Muscle of leg (tissue), 11 donors: ENCODE results near the gene CRELD1. TPM values are rescaled to one million over a fixed set of nuclear protein-coding genes. Genes with fewer than 3 reads are reported as not detected.
"Not testable (repeated sequence)": the region's sequence is repeated elsewhere in the genome, so short reads cannot be mapped to it uniquely, and the experiment has no call there.

Experiments used
- DNase-seq: peaks from one replicate; pipeline ENCODE4 v3.0.0; 2013
- H3K27ac ChIP-seq: one replicate; pipeline ENCODE4 v1.5.1; 2013; ENCODE audit warnings: mild to moderate bottlenecking, low read length, control low read depth
- H3K27me3 ChIP-seq: one replicate; pipeline ENCODE4 v1.6.1; 2013; ENCODE audit warnings: low read length; ENCODE audit not compliant: control insufficient read depth, insufficient read depth
- H3K36me3 ChIP-seq: one replicate; pipeline ENCODE4 v1.6.1; 2013; ENCODE audit warnings: low read length; ENCODE audit not compliant: control insufficient read depth, insufficient read depth
- H3K4me1 ChIP-seq: one replicate; pipeline ENCODE4 v1.6.1; 2013; ENCODE audit warnings: low read length; ENCODE audit not compliant: control insufficient read depth, insufficient read depth
- H3K4me3 ChIP-seq: one replicate; pipeline ENCODE4 v1.5.1; 2013; ENCODE audit warnings: low read length, control low read depth
- H3K9me3 ChIP-seq: replicated peaks from 2 replicates; pipeline ENCODE4 v1.6.1; 2013; ENCODE audit warnings: low read depth, low read length; ENCODE audit not compliant: control insufficient read depth
- WGBS: methylation state at CpG from one replicate; pipeline ENCODE4 v1.1.5; 2013; ENCODE audit warnings: missing lambda C conversion rate; ENCODE audit not compliant: insufficient coverage; 5-methylcytosine and 5-hydroxymethylcytosine counted together
- polyA plus RNA-seq, 8 donors: library from polyadenylated mRNA; unstranded; fragments of 120-200 nt; gene quantifications; one replicate each; pipeline versions ENCODE4 v1.2.1 to v1.2.3, GENCODE V29; 2013; ENCODE audit warnings: inconsistent platforms in 1 of 8, low replicate concordance in 1 of 8; ENCODE audit not compliant: insufficient read length in 8 of 8, insufficient read depth in 1 of 8
- total RNA-seq: library from RNA; stranded (reverse); fragments of 120-200 nt; gene quantifications from one replicate; pipeline ENCODE4 v1.2.4, GENCODE V29; 2013

CRELD1 gene
- total and polyA plus RNA-seq, 9 donors = 22.5 to 42.4 (median 31.9) TPM

DNA sequence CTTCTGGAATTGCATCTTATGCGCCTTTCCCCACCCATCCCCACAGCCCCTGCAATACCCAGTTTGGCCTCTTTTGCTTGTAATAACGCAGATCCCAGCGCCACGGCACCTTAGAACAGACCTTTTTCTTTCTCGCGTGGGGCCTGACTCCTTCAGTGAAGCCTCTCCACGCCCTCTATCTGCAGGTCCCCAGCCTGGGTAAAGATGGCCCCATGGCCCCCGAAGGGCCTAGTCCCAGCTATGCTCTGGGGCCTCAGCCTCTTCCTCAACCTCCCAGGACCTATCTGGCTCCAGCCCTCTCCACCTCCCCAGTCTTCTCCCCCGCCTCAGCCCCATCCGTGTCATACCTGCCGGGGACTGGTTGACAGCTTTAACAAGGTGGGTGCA lies 594 bp downstream of the CRELD1 start:
- Histone ChIP-seq H3K9me3 (no peaks in the 10 kb centered on the region), H3K27me3 (no peaks in the 10 kb centered on the region), H3K27ac (peak overlapping the region; percentile 93), H3K4me3 (peak overlapping the region; percentile 75), H3K4me1 (peaks cover 21% of the 10 kb centered on the region), H3K36me3 (peaks cover 35% of the 10 kb centered on the region)
- 8% methylated on average over 8 of the region's 11 CpGs for WGBS
- no peak for DNase-seq

DNA sequence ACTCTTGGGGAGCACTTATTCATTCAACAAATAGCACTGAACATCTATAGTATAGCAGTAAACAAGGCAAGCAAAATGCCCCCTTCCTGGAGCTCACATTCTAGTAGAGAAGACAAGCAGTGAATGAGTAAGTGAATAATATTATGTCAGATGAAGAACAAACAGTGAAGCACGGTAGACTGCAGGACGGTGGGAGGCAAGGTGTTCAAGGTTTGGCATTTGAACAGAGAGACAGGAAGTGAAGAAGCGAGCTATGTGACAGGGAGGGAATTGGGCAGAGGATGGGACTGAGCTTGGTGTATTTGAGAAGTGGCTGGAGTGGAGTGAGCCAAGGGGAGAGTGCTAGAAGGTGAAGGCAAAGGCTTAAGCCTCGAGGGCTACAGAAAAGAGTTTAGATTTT lies 1.4 kb downstream of the CRELD1 start:
- WGBS = 71% methylated on average over 4 of the region's 4 CpGs
- H3K4me3 ChIP-seq = no peak overlapping the region
- DNase-seq = no peak
- H3K27ac ChIP-seq = no peak overlapping the region
- peaks cover 27% of the 10 kb centered on the region for H3K36me3 ChIP-seq
- no peaks in the 10 kb centered on the region for H3K9me3 ChIP-seq
- peaks cover 21% of the 10 kb centered on the region for H3K4me1 ChIP-seq
- no peaks in the 10 kb centered on the region for H3K27me3 ChIP-seq

DNA sequence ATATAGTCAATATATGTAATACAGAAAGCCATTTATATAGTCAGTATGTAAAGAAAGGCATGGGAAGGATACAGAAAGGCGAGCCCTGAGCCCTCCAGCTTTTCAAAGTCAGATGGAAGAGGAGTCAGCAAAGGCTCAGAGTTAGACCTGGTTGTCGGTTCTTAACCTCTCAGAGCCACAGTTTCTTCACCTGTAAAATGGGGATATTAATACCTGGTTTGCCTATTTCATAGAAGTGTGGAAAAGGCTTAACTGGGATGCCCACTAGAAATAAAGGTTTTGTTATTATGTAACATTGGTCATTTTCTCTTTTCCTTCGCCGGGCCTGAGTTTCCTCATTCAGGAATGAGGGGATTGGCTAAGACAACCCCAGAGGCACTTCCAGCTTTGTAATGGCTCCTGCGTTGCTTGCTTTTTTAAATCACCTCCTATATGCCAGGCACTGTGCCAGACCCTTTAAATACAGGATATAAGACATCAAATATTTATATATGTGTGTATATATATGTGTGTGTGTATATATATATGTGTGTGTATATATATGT lies 2.4 kb downstream of the CRELD1 start:
- Histone ChIP-seq H3K36me3 (peaks cover 21% of the 10 kb centered on the region), H3K27ac (no peak overlapping the region), H3K4me1 (peaks cover 21% of the 10 kb centered on the region), H3K4me3 (no peak overlapping the region), H3K9me3 (no peaks in the 10 kb centered on the region), H3K27me3 (no peaks in the 10 kb centered on the region)
- DNase-seq = no peak
- 80% methylated on average over 1 of the region's 5 CpGs for WGBS

- 91% methylated on average over 10 of the region's 13 CpGs for WGBS
- Histone ChIP-seq H3K27me3 (no peaks in the 10 kb centered on the region), H3K4me3 (no peak overlapping the region), H3K36me3 (peaks cover 29% of the 10 kb centered on the region), H3K4me1 (peaks cover 18% of the 10 kb centered on the region), H3K27ac (no peak overlapping the region), H3K9me3 (no peaks in the 10 kb centered on the region)
- no peak for DNase-seq
Observed at GRCh38 chr3:9937486-9938238, 4.0 kb downstream of the CRELD1 start.

DNA sequence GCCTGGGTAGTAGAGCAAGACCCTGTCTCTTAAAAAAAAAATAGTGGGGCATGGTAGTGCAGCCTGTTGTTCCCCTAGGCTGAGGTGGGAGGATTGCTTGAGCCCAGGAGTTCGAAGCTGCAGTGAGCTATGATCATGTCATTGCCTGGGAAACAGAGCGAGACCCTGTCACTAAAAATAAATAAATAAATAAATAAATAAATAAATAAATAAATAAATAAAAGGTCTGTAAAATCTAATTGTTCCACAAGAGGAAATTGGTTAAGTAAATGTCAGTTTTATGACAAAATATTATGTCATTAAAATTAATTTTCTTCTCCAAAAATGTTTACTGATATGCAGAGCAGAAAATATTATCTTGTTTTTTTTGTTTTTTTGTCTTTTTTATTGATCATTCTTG lies 5.3 kb downstream of the CRELD1 start:
- Histone ChIP-seq H3K27ac (no peak overlapping the region), H3K27me3 (no peaks in the 10 kb centered on the region), H3K36me3 (peaks cover 38% of the 10 kb centered on the region), H3K4me1 (peaks cover 9% of the 10 kb centered on the region), H3K9me3 (no peaks in the 10 kb centered on the region), H3K4me3 (no peak overlapping the region)
- no peak for DNase-seq
- WGBS = no CpG with 5 or more reads among the region's 2 CpGs

DNA sequence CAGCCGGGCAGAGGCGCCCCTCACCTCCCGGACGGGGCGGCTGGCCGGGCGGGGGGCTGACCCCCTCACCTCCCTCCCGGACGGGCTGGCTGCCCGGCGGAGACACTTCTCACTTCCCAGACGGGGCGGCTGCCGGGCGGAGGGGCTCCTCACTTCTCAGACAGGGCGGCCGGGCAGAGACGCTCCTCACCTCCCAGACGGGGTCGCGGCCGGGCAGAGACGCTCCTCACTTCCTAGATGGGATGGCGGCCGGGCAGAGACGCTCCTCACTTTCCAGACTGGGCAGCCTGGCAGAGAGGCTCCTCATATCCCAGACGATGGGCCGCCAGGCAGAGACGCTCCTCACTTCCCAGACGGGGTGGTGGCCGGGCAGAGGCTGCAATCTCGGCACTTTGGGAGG lies 6.3 kb downstream of the CRELD1 start:
- not testable (repeated sequence) for DNase-seq, H3K27ac ChIP-seq, H3K4me1 ChIP-seq, H3K4me3 ChIP-seq, H3K27me3 ChIP-seq, H3K9me3 ChIP-seq
- peaks cover 40% of the 10 kb centered on the region for H3K36me3 ChIP-seq
- 88% methylated on average over 11 of the region's 32 CpGs for WGBS

DNA sequence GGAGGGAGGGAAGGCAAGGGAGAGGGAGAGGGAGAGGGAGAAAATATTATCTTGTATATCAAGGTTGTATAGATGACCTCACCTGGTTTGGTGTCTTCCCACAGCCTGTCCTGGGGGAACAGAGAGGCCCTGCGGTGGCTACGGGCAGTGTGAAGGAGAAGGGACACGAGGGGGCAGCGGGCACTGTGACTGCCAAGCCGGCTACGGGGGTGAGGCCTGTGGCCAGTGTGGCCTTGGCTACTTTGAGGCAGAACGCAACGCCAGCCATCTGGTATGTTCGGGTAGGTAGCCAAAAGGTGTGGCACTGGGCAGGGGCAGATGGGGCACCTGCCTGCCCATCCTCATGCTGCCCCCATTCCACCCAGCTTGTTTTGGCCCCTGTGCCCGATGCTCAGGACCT lies 7.1 kb downstream of the CRELD1 start:
- Histone ChIP-seq H3K4me3 (no peak overlapping the region), H3K36me3 (peaks cover 40% of the 10 kb centered on the region), H3K9me3 (no peaks in the 10 kb centered on the region), H3K4me1 (no peaks in the 10 kb centered on the region), H3K27ac (no peak overlapping the region), H3K27me3 (no peaks in the 10 kb centered on the region)
- no peak for DNase-seq
- 93% methylated on average over 6 of the region's 10 CpGs for WGBS

DNA sequence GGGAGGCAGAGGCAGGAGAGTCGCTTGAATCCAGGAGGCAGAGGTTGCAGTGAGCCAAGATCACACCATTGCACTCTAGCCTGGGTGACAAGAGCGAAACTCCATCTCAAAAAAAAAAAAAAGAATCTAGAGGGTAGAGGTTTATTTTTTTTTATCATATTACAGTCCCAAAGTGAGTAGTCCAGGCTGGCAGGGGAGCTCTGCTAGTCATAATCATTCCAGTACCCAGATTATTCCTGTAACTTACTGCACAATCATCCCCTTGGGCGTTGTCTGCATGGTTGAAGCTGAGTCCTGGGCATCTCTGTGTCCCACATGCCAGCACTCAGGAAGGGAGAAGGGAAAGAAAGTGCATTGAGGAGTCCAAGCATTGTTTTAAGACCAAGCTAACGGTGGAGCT lies 8.5 kb downstream of the CRELD1 start:
- no peak for DNase-seq
- peaks cover 5% of the 10 kb centered on the region for H3K4me1 ChIP-seq
- no peaks in the 10 kb centered on the region for H3K9me3 ChIP-seq
- 44% methylated on average over 1 of the region's 4 CpGs for WGBS
- no peaks in the 10 kb centered on the region for H3K27me3 ChIP-seq
- H3K4me3 ChIP-seq = no peak overlapping the region
- no peak overlapping the region for H3K27ac ChIP-seq
- H3K36me3 ChIP-seq = peaks cover 35% of the 10 kb centered on the region

GRCh38 chr3:9942934-9943690 lies 9.5 kb downstream of the CRELD1 start:
- no peaks in the 10 kb centered on the region for H3K9me3 ChIP-seq
- WGBS = 78% methylated on average over 10 of the region's 11 CpGs
- H3K27ac ChIP-seq = no peak overlapping the region
- peaks cover 11% of the 10 kb centered on the region for H3K4me1 ChIP-seq
- no peak for DNase-seq
- no peak overlapping the region for H3K4me3 ChIP-seq
- no peaks in the 10 kb centered on the region for H3K27me3 ChIP-seq
- H3K36me3 ChIP-seq = peaks cover 26% of the 10 kb centered on the region

DNA sequence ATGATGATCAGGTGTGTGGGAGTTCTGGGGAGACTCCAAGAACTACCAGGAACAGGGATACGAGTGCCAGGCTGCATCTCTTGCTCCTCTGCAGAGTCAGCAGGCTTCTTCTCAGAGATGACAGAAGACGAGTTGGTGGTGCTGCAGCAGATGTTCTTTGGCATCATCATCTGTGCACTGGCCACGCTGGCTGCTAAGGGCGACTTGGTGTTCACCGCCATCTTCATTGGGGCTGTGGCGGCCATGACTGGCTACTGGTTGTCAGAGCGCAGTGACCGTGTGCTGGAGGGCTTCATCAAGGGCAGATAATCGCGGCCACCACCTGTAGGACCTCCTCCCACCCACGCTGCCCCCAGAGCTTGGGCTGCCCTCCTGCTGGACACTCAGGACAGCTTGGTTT lies 10.6 kb downstream of the CRELD1 start:
- DNase-seq = no peak
- no peaks in the 10 kb centered on the region for H3K27me3 ChIP-seq
- 85% methylated on average over 8 of the region's 11 CpGs for WGBS
- no peaks in the 10 kb centered on the region for H3K9me3 ChIP-seq
- H3K4me3 ChIP-seq = no peak overlapping the region
- H3K4me1 ChIP-seq = peaks cover 11% of the 10 kb centered on the region
- H3K27ac ChIP-seq = no peak overlapping the region
- H3K36me3 ChIP-seq = peaks cover 32% of the 10 kb centered on the region
